GM21528 (cell line): ENCODE results near the gene NDUFS1.
A peak's percentile ranks its signal among the peaks of the same experiment; 100 is the strongest.
"Not testable (repeated sequence)": the region's sequence is repeated elsewhere in the genome, so short reads cannot be mapped to it uniquely, and the experiment has no call there.

Experiments
- ATAC-seq: cut with Tn5 transposase; IDR thresholded peaks from one replicate; pipeline ENCODE4 v1.9.1; 2021; ENCODE audit warnings: mild to moderate bottlenecking, moderate library complexity; ENCODE audit not compliant: unreplicated experiment, low FRiP score

Gene NDUFS1

DNA sequence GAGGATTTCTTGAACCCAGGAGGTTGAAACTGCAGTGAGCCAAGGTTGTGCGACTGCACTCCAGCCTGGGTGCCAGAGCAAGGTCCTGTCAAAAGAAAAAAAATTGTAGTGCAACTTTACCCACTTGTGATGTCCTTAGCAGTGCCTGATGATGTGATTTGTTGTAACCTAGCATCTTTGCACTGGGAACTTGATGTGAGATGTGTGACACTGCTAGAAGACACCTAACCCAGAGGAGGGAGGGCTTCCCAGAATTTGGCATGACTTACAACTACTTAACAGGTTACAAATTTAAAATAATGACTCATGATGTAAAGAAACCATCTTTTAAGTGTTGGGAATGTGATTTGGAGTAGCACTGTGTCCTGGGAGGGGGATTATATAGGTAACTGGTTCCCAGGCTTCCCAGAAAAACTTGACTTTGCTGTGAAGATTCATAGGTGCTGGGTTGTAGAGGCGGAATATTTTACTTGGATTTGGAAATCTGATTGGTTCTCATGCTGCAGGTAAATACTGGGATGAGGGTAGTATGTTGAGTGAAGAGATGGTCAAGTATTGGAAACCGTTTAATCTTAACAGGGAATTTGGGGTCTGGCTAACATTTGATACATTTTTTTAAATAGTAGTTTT, 4.1 kb upstream of the NDUFS1 start:
- ATAC-seq = no peak

DNA sequence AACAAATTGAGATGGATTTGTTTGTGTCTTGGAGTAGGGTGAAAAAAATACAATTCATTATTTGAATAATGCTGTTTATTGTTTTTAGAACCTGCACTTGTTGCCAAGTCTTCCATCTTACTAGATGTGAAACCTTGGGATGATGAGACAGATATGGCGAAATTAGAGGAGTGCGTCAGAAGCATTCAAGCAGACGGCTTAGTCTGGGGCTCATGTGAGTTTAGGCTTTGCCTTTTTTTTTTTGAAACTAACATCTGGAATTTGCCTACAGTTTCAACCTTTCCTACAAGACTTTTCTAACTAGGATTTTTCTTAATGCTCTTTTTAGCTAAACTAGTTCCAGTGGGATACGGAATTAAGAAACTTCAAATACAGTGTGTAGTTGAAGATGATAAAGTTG, 3.2 kb upstream of the NDUFS1 start:
- not testable (repeated sequence) for ATAC-seq

DNA sequence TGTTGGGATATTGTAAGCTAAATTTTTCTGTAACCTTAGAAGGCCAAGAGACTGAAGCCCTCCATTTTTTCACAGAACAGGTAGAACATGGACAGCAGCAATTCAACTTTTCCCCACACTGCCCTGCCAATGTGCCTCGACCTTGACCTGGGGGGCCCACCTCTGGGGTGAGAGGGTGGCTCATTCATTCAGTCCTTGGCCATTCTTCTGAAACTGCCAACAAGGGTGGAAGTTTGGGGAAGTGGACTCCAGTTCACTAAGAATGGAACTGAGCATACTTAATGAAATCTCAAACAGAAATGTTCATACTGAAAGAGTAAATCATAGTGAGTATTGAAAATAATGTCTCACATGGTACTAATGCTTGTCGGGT, 1.5 kb upstream of the NDUFS1 start:
- ATAC-seq = no peak

DNA sequence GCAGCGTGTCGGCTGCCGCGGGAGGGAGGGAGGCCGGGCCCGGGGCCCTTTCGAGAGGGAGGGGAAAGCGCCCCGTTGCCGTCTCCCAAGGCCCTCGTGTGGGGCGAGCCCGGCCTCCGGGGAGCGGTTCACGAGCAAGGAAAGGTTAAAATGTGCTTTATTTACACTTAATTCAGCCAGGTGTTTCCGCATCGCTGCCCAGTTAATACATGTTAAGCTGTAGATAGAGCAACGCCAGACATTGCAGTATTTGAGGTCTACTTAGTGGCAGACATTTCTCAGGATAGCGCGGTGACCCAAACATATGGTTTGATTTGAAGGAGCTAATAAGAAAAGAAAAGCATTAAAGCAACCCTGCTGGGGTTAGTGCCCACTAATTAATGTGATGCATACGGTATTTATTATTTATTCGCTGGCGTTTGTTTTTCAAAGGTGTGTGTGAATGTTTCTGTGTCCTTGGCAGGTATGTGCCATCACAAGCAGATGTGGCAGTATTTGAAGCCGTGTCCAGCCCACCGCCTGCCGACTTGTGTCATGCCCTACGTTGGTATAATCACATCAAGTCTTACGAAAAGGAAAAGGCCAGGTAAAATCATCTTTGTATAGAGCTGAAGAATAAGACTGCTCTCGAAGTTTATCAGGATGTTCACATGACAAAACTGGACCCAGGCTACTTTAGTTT, 1.0 kb upstream of the NDUFS1 start:
- peak; percentile 61 for ATAC-seq

DNA sequence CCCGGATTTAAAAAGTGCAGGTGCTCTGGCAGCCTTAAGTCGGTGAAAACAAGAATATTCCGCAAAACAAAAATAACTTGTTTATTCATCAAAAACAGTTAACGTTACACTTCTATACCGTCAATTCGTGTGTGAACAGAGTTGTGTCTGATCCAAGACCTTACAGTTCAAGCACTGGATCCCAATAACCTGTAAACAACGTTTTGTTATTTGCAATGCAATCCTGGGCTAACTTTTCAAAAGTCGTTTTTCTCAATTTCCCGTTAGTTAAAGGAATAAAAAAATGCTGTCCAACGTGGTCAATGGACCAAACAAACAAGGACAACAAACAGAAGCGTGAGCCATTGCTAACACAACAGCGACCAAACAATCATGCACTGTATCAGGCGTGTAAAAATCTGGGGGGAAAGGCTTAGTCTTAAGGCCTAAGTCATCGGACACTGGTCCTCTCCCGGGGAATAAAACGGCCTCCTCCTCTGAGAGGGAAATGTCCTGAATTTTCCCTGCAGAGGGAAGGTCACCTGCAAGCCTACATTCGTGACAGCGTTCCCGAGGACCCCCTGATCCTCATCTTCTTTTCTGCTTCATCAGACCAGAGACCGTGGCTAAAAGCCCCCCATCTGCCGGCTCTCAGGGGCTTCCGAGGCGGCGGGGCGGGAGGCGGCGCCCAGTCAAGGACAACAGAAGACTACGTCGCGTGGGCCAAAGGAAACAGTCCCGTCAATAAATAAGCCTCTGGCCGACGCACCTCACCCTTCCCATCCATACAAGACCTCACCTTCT, 490 bp downstream of the NDUFS1 start:
- peak; percentile 19 for ATAC-seq

DNA sequence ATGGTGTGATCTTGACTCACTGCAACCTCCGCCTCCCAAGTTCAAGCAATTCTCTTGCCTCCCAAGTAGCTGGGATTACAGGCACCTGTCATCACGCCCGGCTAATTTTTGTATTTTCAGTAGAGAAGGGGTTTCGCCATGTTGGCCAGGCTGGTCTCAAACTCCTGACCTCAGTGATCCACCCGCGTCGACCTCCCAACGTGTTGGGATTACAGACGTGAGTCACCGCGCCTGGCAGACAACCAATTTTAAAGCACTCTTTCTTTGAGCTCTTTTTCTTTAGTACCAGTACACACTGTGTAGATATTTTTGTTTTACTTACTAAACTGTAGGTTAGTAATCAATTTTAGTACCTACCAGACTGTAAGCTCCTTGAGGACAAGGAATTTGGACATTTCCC, 2.2 kb downstream of the NDUFS1 start:
- ATAC-seq = not testable (repeated sequence)

DNA sequence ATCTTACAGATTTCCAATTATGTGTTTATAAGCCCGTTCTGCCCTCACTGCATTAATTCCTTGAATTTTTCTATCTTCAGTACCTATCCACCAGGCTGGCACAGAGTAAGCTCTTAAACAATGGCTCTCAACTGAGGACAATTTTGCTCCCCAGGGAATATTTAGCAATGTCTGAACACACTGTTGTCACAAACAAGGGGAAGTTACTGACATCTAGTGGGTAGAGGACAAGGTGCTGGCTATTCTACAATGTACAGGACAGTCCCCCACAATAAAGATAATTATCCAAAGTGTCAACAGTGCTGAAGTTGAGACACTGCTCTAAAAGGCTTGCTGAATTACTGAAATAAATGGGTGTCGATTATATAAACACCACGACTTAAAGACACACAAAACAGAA, 5.0 kb downstream of the NDUFS1 start:
- ATAC-seq = no peak

DNA sequence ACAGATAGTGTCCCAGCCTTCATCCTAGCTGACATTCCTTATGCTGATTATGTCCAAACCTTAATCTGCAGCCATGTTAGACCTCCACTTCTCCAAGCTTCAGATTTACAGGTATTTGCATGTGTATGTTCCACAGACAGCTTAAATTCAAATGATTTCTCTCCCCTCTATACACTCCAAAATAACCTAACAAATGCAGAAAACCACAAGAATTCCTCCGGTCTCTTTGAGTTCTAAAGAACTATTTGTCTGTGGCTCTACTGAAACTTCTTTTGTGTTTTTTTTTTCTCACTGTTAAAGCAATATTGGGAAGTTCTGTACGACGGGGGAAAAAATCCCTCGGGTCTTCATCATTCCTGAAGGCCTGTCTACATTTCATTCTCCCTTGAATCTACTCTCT, 8.6 kb downstream of the NDUFS1 start:
- no peak for ATAC-seq

DNA sequence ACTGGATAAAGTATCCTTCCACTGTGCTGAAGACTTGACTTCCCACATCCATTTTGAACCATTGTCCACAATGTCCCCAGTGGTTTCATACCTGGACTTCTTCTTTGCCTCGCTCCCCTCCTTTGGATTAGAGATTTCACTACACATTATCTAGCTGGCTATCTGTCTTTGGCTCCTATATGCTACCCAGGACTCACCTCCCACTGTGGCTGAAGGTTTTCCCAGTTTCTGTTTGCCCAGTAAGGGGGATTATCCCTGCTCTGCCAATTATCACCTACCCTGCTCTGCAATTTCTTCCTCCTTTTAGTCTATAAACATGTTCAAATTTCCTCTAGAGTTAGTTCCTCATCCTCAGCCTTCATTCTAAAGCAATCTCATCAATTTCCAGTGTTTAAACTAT, 9.1 kb downstream of the NDUFS1 start:
- no peak for ATAC-seq

DNA sequence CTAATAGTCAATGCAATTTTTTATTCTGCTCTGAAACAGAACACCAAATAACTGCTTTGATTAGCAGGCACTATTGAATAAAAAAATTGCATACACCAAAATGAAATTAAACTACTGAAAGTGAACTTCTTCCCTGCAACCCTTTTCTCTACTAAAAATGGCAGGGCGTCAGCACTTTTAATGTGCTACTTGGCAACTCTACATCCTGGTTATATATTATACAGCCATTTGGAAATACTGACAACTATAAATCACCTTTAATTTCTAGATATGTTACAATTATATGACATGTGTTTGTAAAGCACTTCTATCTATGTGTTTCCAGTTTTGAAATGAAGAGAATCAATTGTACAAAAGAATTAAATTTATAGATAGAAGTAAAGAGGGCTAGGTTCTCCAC, 9.9 kb downstream of the NDUFS1 start:
- no peak for ATAC-seq

DNA sequence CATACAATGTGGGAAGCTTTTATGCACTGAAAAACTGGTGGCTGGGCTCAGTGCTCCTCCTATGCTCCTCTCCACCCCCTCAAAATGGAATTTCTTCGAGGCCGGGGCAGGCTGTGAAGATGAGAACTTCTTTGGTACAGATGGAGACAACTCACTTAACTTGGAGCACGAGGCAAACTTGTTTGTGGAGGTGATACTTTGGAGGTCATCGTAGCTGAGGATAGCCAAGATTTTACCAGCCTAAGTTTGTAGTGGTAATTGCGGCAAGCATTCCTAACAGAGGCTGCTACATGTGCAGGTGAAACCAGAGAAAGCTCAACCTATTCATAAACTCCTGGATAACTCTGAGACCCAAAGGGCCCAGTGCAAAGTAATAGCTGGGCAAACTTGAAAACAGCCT, 13.6 kb downstream of the NDUFS1 start:
- no peak for ATAC-seq

DNA sequence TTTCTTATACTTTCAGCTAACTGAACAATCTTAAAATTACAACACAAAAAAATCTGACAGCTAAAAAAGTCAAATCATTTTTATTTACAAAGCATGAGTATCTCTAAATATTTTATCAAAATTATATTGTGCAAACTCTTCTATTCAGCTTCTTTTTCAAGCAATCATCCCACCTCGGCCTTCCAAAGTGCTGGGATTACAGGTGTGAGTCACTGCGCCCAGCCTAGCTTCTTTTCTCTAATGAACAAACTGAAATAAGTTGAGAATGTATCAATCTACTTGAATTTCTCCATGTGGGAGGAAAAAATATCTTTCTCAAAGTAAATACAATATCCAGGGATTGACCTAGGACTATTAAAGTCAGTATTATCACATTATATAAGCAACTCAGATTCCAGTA, 14.9 kb downstream of the NDUFS1 start:
- ATAC-seq = no peak

DNA sequence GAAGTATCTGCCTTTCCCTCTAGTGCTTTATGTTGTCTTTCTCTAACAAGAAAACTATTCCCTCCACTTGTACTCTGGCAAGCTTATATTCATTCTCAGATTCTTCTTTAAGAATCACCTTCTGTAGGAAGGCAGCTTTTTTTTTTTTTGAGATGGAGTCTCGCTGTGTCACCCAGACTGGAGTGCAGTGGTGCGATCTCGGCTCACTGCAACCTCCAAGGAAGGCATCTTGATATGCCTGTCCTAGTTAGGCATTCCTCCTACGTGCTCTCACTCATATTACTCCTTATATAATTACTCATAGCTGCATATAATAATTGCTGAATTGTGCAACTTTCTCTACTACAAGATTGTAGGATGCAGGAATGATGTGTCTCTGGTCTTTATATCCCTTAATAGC, 15.8 kb downstream of the NDUFS1 start:
- no peak for ATAC-seq

DNA sequence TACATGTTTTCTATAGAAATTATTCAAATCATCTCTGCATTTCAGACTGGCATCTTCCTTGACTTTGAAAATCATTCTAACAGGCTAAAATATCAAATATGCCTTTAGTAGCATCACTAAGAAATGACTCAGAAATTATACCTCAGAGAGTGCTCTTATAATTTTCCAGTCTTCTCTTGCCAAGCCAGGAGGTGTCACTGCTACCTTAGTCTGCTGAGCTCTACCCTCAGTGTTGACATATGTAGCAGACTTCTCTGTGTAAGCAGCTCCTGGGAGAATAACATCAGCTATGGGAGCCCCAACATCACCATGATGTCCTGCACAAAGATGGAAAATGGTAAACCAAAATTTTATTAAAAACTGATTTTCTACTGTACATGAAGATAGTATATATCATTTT, 31.6 kb downstream of the NDUFS1 start:
- ATAC-seq = no peak

DNA sequence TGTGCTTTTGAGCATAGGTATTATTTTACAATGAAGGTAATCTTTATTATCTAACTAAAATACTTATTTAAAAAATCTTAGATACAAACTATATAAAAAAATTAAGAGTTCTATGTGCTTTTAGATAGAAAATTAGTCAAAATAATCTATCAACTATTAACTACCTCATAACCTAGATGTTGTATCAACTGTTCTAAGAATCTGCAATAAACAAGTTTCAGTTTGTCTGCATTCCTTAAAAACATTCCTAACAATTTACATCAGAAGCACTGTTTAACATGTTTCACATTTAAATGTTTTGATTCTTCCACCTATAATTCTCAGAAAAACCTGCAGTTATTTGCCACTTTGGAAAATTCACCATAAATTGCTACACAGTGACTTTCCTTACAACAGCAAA, 33.3 kb downstream of the NDUFS1 start:
- ATAC-seq = no peak

DNA sequence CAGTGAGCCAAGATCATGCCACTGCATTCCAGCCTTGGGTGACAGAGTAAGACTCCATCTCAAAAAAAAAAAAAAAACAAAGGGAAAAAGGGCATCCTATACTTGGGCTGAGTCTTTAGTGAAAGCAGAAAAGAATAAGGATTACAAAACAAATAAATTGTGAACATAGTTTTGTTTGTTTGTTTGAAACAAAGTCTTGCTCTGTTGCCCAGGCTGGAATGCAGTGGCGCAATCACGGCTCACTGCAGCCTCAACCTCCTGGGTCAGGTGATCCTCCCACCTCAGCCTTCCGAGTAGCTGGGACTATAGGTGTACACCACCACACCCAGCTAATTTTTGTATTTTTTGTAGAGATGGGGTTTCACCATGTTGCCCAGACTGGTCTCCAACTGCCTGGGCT, 36.7 kb downstream of the NDUFS1 start:
- not testable (repeated sequence) for ATAC-seq

DNA sequence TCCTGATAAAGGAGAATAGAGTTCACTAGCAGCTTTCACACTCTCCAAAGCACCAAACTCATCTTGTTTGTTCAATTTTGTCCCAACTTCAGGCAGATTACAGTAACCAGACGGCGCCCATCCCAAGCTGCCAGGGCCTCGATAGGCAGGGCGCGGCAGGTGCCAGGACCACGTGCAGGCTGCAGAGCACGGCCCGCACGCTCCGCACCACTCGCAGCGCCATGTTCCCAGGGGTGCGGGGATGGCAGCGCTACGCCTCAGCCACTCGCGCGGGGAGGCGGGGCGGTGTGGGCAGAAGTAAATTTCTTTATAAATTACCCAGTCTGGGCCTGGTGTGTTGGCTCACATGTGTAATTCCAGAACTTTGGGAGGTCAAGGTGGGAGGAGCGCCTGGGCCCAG, 43.0 kb downstream of the NDUFS1 start:
- ATAC-seq = no peak

DNA sequence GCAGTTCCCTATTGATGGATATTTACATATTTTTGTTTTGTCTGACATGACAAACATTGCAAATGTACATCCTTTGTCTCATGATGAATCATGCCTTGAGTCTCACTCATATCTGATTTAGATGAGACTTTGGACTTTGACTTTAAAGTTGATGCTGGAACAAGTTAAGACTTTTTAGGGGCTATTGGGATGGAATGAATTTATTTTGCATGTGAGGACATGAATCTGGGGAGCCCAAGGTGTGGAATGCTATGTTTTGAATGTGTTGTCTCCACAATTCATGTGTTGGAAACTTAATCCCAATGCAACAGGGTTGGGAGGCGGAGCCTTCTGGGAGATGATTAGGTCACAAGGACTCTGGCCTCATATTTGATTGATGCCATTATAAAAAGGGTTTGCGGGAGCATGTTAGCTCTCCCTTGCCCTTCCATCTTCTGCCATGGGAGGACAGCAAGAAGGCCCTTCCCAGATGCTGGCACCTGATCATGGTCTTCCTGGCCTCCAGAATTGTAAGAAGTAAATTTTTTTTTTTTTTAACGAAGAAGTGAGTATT, 44.1 kb downstream of the NDUFS1 start:
- no peak for ATAC-seq

DNA sequence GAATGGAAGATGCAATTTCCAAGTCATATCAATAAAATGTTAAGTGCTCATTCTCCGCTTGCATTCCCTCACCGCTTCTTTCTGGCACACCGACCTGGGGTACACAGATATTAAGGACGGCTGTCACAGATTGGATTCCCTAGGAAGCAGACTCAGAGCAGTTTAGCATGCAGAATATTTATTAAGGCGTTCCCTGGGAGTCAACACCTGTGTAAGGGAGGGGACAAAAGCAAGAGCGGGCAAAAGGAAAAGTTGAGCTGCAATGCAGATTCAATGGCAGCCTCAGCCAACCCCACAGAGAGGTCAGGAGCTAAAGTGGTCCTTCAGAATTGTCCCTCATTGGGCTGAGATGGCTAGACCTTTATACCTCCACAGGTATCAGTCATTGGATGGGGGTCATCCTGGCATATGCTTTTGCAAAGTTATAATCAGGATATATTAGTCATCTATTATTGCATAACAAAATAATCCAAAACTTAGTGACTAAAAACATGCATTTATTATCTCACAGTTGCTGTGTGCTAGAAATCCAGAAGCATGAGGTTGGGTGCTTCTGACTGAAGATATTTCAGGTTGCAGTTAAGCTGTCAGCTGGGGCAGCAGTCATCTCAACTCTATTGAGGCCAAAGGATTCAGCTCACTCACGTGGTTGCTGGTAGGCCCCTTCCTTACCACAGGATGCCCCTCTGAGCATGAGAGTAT, 46.2 kb downstream of the NDUFS1 start:
- ATAC-seq = no peak

DNA sequence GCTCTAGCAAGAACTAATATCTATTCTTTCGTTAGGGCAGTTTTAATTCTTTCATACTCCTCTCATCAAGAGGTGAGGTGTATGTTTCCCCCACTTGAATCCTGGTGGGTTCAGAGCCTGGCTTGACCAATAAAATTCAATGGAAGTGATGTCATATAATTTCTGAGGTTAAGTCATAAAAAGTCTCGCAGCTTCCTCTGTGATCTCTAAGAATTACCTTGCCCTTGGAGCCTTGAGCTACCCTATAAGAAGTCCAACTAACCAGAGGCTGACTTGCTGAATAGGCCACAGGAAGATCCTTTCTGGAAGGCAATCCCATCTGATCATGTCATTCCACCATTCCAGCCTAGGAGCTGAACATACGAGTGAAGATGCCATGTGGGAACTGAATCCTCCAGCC, 47.1 kb downstream of the NDUFS1 start:
- no peak for ATAC-seq

DNA sequence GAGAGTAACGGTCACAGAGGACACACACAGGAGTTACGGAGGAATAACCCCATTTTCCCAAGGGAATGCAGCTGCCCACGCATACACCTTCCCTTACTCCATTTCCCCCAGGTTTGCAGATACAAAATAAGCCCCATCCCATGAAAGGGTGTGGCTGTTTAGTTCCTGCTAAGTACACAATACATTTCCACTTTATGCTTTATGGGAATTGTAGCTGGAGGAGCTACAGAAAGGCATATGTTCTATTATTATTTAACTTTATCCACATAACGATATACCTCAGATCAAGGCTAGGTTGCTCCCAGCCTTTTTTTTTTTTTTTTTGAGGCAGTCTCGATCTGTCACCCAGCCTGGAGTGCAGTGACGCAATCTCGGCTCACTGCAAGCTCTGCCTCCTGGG, 50.5 kb downstream of the NDUFS1 start:
- no peak for ATAC-seq
